CD4-positive, alpha-beta T cell treated with Interleukin-21 for 1 hour (primary cell): ENCODE measurements around the gene PDPR.
"Not testable (repeated sequence)": the region's sequence is repeated elsewhere in the genome, so short reads cannot be mapped to it uniquely, and the experiment has no call there.

Source experiments
- DNase-seq: peaks from one replicate; pipeline ENCODE4 v3.0.0-alpha.2; 2020

Gene PDPR

DNA sequence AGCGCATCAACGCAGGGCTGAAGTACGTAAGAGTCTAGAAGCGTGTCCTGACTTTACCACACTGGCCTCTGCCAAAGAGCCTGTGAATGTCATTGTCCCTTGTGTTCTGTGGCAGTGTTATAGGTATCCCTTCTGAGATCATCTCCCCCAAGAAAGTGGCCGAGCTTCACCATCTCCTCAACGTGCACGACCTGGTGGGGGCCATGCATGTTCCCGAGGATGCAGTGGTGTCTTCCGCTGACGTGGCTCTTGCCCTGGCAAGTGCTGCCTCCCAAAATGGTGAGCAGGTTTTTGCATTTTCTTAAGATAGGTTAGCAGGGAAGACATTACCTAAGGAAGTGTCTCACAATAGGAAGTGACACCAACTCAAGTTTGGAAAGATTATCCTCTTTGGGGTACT is 14.7 kb downstream of the PDPR start:
- not testable (repeated sequence) for DNase-seq

DNA sequence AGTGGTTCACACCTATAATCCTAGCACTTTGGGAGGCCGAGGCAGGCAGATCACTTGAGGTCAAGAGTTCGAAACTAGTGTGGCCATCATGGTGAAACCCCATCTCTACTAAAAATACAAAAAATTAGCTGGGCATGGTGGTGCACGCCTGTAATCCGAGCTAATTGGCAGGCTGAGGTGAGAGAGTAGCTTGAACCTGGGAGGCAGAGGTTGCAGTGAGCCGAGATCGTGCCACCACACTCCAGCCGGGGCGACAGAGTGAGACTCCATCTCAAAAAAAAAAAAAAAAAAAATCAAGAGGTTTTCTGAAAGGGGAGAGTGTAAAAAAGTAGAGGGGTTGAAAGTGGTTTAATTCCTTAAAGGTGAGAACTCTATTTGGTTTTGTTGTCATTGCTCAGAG is 21.7 kb downstream of the PDPR start:
- not testable (repeated sequence) for DNase-seq

DNA sequence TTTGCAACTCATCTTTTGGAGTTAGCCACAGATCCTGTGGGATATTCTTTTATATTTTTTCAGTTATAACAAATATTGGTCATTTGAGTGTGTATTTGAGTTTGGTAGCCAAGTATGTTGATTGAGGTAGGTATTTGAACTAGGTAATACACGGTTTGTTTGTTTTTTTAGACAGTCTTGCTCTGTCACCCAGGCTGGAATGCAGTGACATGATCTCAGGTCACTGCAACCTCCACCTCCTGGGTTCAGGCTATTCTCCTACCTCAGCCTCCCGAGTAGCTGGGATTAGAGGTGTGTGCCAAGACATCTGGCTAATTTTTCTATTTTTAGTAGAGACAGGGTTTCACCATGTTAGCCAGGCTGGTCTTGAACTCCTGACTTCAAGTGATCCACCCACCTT is 22.5 kb downstream of the PDPR start:
- DNase-seq = not testable (repeated sequence)

DNA sequence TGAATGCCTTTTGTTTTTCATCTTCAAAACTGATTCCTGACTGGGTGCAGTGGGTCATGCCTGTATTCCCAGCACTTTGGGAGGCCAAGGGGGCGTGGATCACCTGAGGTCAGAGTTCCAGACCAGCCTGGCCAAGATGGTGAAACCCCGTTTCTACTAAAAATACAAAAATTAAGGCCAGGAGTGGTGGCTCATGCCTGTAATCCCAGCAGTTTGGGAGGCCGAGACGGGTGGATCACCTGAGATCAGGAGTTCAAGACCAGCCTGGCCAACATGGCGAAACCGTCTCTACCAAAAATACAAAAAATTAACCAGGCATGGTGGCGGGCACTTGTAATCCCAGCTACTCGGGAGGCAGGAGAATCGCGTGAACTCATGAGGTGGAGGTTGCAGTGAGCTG is 28.6 kb downstream of the PDPR start:
- DNase-seq = not testable (repeated sequence)

DNA sequence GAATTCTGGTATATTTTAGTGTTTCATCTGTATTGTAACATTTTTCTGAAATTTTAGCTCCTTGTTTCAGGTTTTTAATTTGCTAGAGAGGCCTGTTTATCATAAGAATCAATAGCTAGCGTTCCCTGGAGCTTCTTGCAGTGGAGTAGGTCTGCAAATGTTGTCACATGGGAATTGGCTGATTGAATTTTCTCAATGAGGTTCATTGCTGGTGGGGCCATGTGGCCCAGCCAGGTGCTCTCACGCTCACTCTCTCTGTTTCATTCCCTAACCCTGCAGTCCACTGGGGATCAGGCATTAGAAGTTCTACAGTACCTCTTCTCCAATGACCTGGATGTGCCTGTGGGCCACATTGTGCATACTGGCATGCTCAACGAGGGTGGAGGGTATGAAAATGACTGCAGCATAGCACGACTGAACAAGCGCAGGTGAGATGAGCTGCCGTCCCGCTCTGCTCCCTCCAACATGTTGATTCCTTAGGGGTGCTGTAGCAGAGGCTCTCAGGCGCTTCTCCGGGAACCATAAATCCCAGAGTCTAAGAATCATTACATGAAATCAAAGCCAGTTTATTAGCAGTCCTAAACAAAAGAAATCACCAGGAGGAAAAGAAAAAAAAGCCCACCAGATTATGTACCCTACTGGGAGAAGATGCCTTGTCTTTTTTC is 29.2 kb downstream of the PDPR start:
- DNase-seq = not testable (repeated sequence)

DNA sequence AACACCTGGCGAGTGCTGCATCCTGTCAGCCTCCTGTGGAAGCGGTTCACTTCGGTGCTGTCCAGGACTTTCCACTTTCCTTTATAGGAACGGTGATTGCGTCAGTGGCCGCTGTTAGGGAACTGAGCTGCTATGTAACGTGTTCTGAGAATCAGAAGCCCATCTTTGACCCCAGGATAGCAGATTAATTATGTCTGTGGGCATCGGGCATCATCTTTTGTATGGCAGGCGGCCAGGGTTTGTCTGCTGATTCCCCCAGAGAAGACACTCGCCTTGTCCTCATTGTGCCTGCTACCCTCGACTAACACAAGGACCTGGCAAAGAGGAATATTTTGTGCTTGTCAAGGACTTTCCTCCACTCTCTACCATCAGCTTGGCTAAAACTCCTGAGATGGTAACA is 33.7 kb downstream of the PDPR start:
- DNase-seq = not testable (repeated sequence)

DNA sequence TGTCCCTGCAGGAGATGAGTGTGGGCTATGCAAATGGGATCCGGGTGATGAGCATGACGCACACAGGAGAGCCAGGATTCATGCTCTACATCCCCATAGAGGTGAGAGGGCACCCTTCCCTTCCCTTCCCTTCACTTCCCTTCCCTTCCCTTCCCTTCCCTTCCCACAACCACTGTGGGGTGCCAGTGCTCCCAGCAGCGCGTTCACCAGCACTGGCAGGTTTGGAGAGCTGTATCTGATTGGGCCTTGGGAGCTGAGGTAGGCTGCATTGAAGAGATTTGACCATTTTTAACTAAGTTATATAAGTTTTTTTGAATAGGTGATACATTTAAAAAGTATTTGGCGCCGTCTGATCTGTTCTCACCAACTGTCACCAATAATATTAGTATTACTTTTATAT is 34.3 kb downstream of the PDPR start:
- not testable (repeated sequence) for DNase-seq

DNA sequence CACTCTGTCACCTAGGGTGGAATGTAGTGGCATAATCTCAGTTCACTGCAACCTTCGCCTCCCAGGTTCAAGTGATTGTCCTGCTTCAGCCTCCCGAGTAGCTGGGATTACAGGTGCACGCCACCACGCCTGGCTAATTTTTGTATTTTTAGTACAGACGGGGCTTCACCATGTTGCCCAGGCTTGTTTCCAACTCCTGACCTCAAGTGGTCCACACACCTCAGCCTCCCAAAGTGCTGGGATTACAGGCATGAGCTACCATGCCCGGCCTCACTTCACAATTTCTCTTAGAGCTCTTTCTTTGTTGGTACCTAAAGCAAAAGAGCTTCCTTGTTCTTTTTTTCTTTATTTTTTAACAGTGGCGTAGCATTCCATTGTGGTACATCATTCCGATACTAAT is 35.2 kb downstream of the PDPR start:
- not testable (repeated sequence) for DNase-seq

DNA sequence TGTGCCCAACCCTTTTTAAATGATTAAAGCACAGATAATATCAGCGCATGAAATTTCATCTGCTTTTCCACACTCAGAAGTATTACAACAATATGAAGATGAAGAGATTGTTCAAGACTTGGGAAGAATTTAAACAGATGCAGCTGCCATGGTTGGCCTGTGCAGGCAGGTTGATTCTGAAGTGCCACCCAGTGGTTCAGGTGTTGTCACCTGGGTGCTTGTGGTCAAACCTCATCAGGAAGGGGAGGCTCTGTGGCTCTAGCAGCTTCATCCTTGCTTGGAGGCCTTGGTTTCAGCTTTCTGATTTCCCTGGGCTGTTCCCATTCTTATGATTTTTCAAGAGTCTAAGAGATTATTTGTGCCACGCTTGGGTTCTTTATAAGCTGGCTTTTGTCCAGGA is 37.3 kb downstream of the PDPR start:
- DNase-seq = no peak

DNA sequence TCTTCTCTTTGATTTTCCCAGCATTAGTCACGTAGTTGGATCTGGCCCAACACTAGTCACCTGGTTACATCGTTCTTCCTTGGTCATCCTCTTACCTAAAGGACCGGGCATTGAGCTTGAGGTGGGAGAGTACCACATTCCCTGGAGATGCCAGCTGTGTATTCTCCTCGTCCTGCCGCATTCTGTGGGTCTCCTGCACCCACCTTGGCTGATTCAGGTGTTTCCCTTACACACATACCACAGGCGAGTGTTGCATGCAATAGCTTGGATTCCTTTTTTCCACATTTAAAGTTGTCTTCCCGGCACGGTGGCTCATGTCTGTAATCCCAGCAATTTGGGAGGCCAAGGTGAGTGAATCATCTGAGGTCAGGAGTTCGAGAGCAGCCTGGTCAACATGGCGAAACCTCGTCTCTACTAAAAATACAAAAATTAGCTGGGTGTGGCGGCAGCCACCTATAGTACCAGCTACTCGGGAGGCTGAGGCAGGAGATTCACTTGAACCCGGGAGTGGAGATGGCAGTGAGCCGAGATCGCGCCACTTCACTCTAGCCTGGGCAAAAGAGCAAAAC is 37.9 kb downstream of the PDPR start:
- no peak for DNase-seq

DNA sequence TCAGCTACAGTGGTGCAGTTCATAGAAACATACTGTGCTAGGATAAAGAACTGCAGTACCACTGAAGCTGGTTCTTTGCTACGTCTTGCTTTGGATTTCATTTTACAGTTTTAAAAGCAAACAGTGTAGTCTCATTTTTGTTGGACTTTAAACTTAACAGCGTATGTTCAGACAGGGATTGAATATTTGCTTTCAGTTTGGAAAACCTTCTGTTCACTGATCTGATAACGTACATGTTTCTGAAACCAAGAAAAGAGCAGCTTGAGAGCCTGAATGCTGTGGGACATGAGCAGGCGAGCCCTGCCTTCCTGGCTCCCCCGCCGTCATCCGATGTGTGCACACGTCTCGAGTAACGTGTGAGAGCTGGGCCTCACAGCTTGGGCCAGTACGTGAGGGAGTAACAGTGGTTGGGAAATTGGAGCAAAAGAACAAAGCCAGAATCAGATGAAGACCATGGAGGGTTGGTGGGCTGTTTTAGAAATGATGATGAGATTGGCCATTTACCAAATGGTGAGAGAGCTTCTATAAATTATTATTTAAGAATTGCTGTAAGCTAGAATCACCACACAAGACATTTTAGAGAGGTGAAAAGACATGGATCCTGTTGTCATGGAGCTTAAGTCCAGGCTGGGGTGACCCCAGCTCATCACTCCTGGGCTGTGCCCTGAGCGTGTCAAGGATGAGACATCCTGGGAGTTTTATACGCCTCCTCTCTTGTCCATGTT is 38.6 kb downstream of the PDPR start:
- no peak for DNase-seq

DNA sequence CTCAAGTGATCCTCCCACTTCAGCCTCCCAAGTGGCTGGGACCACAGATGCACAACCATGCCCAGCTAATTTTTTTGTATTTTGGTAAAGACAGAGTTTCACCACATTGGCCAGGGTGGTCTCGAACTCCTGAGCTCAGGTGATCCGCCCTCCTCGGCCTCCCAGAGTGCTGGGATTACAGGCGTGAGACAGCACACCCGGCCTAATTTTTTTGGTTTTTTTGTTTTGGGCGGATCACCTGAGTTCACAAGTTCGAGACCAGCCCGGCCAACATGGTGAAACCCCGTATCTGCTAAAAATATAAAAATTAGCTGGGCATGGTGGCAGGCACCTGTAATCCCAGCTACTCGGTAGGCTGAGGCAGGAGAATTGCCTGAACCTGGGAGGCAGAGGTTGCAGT is 40.6 kb downstream of the PDPR start:
- DNase-seq = not testable (repeated sequence)

DNA sequence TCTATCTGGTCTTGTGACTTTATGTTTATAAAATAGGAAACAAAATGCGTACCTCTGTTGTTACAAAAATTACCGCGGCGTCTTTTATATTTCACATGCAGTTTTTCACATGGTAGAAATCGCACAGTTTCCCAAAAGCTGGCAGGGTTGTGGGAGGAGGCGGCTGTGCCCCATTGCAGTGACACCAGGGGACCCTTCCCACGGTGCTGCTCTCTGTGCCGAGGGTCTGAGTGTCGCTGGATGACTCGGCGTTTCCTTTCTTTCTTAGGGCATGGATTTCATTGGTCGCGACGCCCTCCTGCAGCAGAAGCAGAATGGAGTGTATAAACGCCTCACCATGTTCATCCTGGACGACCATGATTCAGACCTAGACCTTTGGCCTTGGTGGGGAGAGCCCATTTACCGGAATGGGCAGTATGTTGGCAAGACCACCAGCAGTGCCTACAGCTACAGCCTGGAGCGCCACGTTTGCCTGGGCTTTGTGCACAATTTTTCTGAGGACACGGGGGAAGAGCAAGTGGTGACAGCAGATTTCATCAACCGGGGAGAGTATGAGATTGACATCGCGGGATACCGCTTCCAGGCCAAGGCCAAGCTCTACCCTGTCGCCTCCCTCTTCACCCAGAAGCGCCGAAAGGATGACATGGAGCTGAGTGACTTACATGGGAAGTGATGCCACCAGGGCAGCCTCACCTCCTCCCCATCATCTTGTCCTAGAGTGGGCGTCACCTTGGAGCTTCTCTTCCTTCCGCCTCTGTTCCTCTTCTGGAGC is 42.3 kb downstream of the PDPR start:
- no peak for DNase-seq

DNA sequence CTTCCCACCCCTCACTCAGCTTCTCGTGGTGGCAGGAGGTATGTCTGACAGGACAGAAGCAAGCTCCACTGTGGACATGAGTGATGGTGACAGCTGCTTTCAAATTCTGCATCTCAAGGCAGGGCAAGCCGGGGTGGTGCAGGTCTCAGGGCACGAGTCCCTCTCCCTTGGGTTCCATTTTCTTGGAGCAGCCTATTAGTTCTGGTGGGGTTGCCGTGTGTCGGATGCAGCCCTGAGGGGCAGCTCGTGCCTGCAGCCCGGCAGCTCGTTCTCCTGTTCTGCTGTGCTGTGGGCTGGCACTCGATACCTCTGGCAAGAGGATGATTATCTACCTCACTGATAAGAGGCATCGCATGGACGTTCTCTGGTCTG is 43.0 kb downstream of the PDPR start:
- DNase-seq = no peak

DNA sequence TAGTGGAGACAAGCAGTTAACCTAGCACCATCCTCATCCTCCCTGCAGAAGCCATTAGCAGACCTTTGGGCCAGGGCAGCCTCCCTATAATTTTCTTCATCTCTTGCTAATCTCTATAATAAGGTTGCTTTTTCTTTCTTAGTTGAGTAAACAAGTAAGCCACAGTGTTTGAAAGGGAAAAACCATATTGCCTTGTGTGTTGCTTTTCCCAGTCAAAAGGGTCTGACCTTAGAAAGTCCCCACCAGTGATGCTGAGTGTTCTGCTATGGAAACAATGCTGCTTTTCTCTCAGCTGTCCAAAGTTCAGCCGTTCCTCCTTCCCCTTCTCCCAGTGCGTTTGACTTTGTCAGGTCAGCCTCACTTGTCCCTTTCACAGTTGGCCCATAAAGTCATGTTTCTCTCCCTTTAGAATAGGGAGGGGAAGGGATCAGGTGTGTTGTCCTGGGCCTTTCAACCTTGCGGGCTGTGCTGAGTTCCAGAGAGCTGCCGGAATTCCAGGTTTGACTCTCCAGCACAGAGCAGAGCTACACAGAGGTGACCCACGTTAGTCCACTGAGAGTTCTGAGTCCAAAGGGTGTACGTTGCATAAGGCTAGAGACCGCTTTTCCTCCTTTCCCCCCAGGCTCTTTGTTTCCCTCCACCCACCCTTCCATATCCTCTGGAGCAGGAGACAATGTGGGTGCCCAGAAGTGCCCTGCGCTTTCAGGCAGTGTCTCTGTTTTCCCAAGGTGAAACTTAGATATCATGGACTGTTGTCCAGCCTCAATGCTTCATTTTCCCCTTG is 43.5 kb downstream of the PDPR start:
- DNase-seq = no peak

DNA sequence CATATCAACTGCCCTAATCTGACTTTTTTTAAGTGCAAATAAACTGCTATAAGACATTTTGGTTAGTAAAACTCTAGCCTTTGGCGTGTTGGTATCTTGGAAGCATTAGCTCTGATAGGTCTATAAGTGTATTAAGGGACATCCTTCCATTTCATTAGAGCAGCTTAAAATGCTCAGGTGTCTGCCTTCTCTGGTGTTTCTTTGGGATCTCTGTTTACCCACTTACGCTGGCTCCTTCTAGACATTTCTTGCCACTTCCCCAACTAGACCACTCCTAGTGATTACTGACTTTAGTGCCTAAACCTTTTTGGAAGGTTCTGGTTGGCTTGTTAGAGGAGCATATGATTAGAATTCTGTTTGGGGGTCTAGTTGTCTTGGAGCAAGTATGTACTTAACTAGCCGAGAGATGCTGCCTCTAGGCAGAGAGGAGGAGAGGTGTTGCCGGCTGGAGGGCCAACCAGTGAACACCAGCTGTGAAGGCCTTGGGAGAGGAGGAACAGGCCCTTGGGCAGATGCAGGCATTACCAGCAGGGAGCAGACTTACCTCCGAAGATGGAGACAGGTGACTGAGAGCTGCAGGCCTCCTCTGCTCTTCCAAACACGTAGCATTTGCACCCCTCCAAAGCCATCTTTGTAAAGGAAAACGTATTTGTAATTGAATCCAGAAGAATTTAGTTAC is 44.3 kb downstream of the PDPR start:
- DNase-seq = no peak

DNA sequence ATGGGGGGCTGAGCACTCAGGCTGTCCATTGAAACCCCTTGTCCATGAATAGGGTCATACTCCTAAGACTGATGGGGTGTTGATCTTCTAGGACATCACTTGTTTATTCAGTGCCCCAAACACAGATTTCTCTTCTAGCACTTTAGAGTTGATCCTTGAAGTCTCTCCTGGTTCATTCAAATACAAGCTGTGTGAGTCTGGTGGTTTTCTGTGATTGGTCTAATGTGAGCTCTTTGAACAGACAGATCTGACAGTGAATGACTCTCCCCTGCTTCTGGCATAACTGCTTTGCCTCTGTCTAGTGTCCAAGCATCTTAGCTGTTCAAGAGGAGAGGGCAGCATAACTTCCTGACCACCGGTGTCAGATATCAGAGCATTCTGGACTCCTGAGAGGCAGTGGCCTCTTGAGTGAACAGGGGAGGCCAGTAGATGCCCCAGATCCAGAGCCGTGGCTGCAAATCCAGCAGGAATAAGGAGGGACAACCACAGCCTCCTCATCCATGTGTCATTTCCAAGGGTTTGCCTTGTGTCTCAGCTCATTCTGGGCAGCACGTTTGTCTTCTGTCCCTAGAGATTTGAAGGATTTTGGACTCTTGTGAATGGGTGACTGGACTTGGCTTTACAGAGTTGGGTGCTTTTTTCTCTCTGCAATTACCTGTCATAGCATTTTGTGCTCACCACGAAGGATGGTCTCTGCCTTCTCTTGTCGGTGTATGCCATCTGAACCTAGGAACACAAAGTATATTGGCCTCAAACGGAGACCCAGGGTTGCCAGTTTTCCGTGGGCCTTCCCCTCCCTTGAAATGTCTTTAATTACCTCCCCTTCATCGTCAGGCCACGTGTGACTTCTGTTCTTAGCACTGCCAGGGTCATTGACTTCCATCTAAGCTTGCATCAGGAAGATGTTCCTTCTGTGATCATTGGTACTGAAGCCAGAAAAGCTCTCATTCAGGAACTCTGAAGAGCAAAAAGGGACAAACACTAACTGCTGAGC is 45.5 kb downstream of the PDPR start:
- DNase-seq = no peak

DNA sequence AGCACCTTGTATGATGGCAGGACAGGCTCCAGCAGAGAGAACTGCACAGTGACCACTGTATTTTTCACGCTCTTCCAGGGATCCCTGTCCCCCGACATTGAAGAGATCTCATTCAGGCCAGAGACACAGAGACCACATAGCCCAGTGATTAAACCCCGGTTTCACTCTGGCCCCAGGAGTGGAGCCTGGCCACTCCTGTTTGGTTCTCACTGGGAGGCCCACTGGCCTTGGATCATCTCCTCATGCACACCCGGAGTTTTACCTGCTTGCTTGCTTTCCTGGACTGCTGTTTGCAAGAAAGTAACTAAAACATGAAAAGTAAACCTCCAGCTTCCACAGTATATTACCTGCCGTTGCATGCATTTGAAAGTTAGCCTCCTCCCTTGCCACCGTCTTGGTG is 46.3 kb downstream of the PDPR start:
- no peak for DNase-seq

DNA sequence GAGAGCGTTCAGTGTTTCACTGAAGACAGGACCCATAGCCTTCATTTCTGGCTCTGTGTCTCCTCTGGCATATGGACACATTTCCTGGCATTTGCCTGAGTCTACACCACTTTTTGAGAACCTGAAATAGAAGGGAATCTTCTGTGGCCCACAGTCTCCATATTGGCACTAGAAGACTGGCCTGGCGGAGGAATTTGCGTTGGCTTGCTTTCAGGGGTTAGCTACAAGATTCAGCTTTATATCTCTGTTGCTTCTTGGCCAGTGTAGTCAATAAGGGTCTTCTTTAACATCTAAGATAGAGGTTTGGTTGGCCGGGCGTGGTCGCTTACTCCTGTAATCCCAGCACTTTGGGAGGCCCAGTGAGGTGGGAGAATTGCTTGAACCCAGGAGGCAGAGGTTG is 46.7 kb downstream of the PDPR start:
- DNase-seq = no peak

DNA sequence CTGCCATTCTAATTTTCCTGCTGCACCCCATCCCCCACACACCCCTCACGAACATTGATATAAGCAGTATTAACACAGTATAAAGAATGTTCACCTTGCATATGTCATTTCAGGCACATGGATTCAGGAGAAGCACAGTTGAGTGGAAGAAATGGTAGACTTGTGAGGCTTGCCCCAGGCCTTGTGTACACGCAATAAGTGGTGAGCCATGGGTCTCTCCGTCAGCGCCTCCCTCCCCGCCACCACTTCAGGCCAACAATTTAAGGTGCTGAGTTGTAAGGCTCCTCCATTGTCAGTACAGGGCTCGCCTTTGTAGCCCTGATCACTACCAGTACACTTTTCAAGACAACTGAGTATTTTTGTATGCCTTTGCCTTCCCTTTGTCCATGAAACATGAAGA is 47.2 kb downstream of the PDPR start:
- no peak for DNase-seq

DNA sequence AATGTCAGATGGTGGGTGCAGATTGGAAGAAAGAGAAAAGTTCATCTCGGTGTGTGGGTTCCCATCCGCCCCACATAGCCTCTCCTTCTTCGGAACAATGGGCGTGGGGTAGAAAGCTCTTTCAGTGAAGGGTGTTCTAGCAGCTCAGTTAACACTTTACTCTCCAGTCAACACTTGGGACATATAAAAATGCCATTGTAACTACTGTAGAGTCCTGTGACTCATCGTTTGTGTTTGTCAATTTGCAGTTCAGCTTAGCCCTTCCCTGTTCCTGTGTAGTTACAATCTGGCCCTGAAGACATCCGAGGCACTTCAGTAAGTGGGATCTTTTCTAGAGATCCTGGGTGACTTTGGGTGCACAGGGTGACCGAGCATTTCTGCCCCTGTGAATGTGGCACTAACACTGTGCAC is 47.9 kb downstream of the PDPR start:
- no peak for DNase-seq
